ENCODE results near the gene DCAF15. TPM values are rescaled to one million over a fixed set of nuclear protein-coding genes. Genes with fewer than 3 reads are reported as not detected.

DCAF15 gene
- total RNA-seq, 4 donors from 2014 or later: 14.7 to 23.1 (median 19.5) TPM

GRCh38 chr19:13906910-13907309, 45.4 kb upstream of the DCAF15 start:
- 38 to 85% methylated on average over 1 to 3 of the region's 5 CpGs for WGBS, 2 donors
- Histone ChIP-seq H3K4me1 (peaks cover 13 to 29% (median 15%) of the 10 kb centered on the region in 3 donors), H3K4me3 (peak overlapping the region; percentile 77 to 98 (median 84)), H3K27ac (peak overlapping the region; percentile 85 to 96 (median 91)), H3K27me3 (no peaks in the 10 kb centered on the region), H3K9me3 (no peaks in the 10 kb centered on the region), H3K36me3 (peaks cover 0 to 40% (median 3%) of the 10 kb centered on the region in 3 donors)
- TF ChIP-seq CTCF (IDR thresholded peaks at IDR 0.05): no peak
- no peak for TF ChIP-seq POLR2A (IDR thresholded peaks at IDR 0.05)
- DNase-seq: no peak
- intact Hi-C loops (cut with DNase I): no loop called here

- TF ChIP-seq POLR2A (IDR thresholded peaks at IDR 0.05): no peak
- no peak for DNase-seq
- 87 to 88% methylated on average over 8 of the region's 8 CpGs for WGBS, 2 donors
- Histone ChIP-seq H3K4me3 (no peak overlapping the region), H3K27ac (no peak overlapping the region), H3K36me3 (peaks cover 16 to 58% (median 21%) of the 10 kb centered on the region in 3 donors), H3K27me3 (no peaks in the 10 kb centered on the region), H3K9me3 (no peaks in the 10 kb centered on the region), H3K4me1 (peaks cover 13 to 29% (median 15%) of the 10 kb centered on the region in 3 donors)
- intact Hi-C loops (cut with DNase I): no loop called here
These were observed 43.6 kb upstream of the DCAF15 start for GRCh38 chr19:13908674-13909073.

GRCh38 chr19:13909430-13909829, 42.9 kb upstream of the DCAF15 start:
- intact Hi-C loops (cut with DNase I): no loop called here
- no peak for DNase-seq

GRCh38 chr19:13913352-13913751, 39.0 kb upstream of the DCAF15 start:
- Histone ChIP-seq H3K36me3 (peaks cover 22 to 100% (median 26%) of the 10 kb centered on the region in 3 donors), H3K27ac (no peak overlapping the region), H3K9me3 (no peaks in the 10 kb centered on the region), H3K27me3 (no peaks in the 10 kb centered on the region), H3K4me3 (no peak overlapping the region), H3K4me1 (no peaks in the 10 kb centered on the region)
- intact Hi-C loops (cut with DNase I): no loop called here
- 91 to 94% methylated on average over 5 to 8 of the region's 17 CpGs for WGBS, 2 donors
- TF ChIP-seq CTCF (IDR thresholded peaks at IDR 0.05) (no peak), POLR2A (IDR thresholded peaks at IDR 0.05) (no peak)
- no peak for DNase-seq

More at GRCh38 chr19:13909430-13909829, 42.9 kb upstream of the DCAF15 start:
- no peak overlapping the region for H3K4me3 ChIP-seq
- H3K27me3 ChIP-seq: no peaks in the 10 kb centered on the region
- H3K4me1 ChIP-seq: peaks cover 13 to 29% (median 15%) of the 10 kb centered on the region in 3 donors
- TF ChIP-seq POLR2A (IDR thresholded peaks at IDR 0.05) (no peak), CTCF (IDR thresholded peaks at IDR 0.05) (no peak)
- peaks cover 16 to 65% (median 26%) of the 10 kb centered on the region in 3 donors for H3K36me3 ChIP-seq
- 100% methylated on average over 2 of the region's 2 CpGs for WGBS, 2 donors
- no peaks in the 10 kb centered on the region for H3K9me3 ChIP-seq
- H3K27ac ChIP-seq: no peak overlapping the region

GRCh38 chr19:13914777-13915176, 37.5 kb upstream of the DCAF15 start:
- no peak overlapping the region for H3K4me3 ChIP-seq
- peaks cover 36 to 100% (median 37%) of the 10 kb centered on the region in 3 donors for H3K36me3 ChIP-seq
- no peaks in the 10 kb centered on the region for H3K27me3 ChIP-seq
- H3K9me3 ChIP-seq: no peaks in the 10 kb centered on the region
- WGBS, 2 donors: 73 to 79% methylated on average over 3 of the region's 3 CpGs
- no peak for DNase-seq
- no peaks in the 10 kb centered on the region for H3K4me1 ChIP-seq
- intact Hi-C loops (cut with DNase I): no loop called here
- no peak overlapping the region for H3K27ac ChIP-seq
- no peak for TF ChIP-seq CTCF (IDR thresholded peaks at IDR 0.05)
- no peak for TF ChIP-seq POLR2A (IDR thresholded peaks at IDR 0.05)

Data from esophagus squamous epithelium (tissue), 5 donors.